Smooth muscle cell (in vitro differentiated cells): ENCODE measurements around the gene STAC3. TPM values are rescaled to one million over a fixed set of nuclear protein-coding genes. Genes with fewer than 3 reads are reported as not detected.

Experiments
- DNase-seq: peaks from one replicate; lab custom pipeline; 2025; ENCODE audit not compliant: unreplicated experiment; lab: John Stamatoyannopoulos, UW
- H2AFZ ChIP-seq: fragments of 200-600 bp; sonication (generic); 2 replicates; pipeline ENCODE4 v1.6.0; 2016; ENCODE audit warnings: antibody characterized with exemption, low read depth, mild to moderate bottlenecking
- H3F3A ChIP-seq: fragments of 200-600 bp; sonication (generic); 2 replicates; pipeline ENCODE4 v1.6.0; 2017; ENCODE audit warnings: antibody characterized with exemption, low read depth
- H3K27ac ChIP-seq: fragments of 200-600 bp; sonication (generic); 2 replicates; pipeline ENCODE4 v1.5.1; 2016; ENCODE audit warnings: low read depth, mild to moderate bottlenecking
- H3K27me3 ChIP-seq: fragments of 200-600 bp; sonication (generic); 2 replicates; pipeline ENCODE4 v1.6.1; 2016; ENCODE audit warnings: low read depth, mild to moderate bottlenecking
- H3K36me3 ChIP-seq: fragments of 200-600 bp; sonication (generic); 2 replicates; pipeline ENCODE4 v1.5.1; 2016; ENCODE audit warnings: low read depth
- H3K4me1 ChIP-seq: fragments of 200-600 bp; sonication (generic); 2 replicates; pipeline ENCODE4 v1.5.1; 2016; ENCODE audit warnings: low read depth
- H3K4me2 ChIP-seq: fragments of 200-600 bp; sonication (generic); 2 replicates; pipeline ENCODE4 v1.6.0; 2016; ENCODE audit warnings: mild to moderate bottlenecking
- H3K4me3 ChIP-seq: fragments of 200-600 bp; sonication (generic); 2 replicates; pipeline ENCODE4 v1.5.1; 2016; ENCODE audit warnings: mild to moderate bottlenecking
- H3K79me2 ChIP-seq: fragments of 200-600 bp; sonication (generic); 2 replicates; pipeline ENCODE4 v1.6.0; 2016; ENCODE audit warnings: low read depth, mild to moderate bottlenecking
- H3K9ac ChIP-seq: fragments of 200-600 bp; sonication (generic); 2 replicates; pipeline ENCODE4 v1.6.0; 2016; ENCODE audit warnings: low read depth
- H3K9me3 ChIP-seq: fragments of 200-600 bp; sonication (generic); replicated peaks from 2 replicates; pipeline ENCODE4 v1.5.1; 2016; ENCODE audit warnings: low read depth
- H4K20me1 ChIP-seq: fragments of 200-600 bp; sonication (generic); 2 replicates; pipeline ENCODE4 v1.6.0; 2016; ENCODE audit warnings: low read depth
- whole genome bisulfite sequencing: methylation state at CpG from one replicate; pipeline ENCODE4 v1.1.7; 2016; ENCODE audit warnings: low lambda C conversion rate; 5-methylcytosine and 5-hydroxymethylcytosine counted together
- polyA plus RNA-seq: library from polyadenylated mRNA; unstranded; fragments of >200 nt; fragmentation: Nextera tagmentation; extraction: Ambion mirVana; gene quantifications from 2 replicates; pipeline ENCODE4 v1.2.1, GENCODE V29; 2016
- total RNA-seq: library from RNA; depleted of rRNA; stranded (reverse); fragments of >200 nt; gene quantifications from 2 replicates; pipeline ENCODE4 v1.2.3, GENCODE V29; 2014
- TF ChIP-seq, protein P1 (sequence below): fragments of 200-600 bp; sonication (generic); IDR thresholded peaks from 2 replicates; pipeline ENCODE4 v1.5.1; 2017; ENCODE audit warnings: borderline replicate concordance, mild to moderate bottlenecking, antibody characterized with exemption; ENCODE audit not compliant: insufficient read depth, poor library complexity, severe bottlenecking

The STAC3 gene
- total and polyA plus RNA-seq, 2 experiments from 2014 or later, result 1.4 TPM; not detected in 1

DNA sequence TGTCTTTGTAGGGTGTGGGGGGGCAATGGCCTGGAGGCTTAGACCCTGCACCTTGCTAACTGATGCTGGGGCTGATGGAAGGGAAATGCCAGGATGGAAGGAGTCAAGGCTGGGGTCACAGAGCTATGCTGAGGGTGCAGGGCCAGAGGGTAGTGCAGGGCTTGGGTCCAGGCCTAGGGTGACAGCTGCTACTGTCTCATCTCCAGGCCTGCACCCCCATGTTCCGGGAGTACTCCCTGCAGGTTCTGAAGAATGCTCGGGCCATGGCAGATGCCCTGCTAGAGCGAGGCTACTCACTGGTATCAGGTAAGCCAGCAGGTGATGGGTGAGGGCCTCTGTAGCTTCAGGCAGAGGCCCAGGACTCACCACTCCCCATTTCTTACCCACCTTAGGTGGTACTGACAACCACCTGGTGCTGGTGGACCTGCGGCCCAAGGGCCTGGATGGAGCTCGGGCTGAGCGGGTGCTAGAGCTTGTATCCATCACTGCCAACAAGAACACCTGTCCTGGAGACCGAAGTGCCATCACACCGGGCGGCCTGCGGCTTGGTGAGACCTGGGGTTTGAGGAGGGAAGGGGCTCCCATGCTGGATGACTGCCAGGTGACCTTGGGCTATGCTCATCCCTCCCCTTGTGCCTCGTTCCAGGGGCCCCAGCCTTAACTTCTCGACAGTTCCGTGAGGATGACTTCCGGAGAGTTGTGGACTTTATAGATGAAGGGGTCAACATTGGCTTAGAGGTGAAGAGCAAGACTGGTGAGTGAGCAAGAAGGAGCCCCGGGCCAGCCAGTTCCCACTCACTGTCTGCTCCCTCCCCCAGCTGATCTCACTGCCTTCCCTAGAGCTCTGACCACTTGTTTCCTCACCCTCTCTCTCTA, 17.4 kb downstream of the STAC3 start:
- Histone ChIP-seq H3F3A (peaks cover 39% of the 10 kb centered on the region), H3K4me2 (no peak overlapping the region), H4K20me1 (peaks cover 55% of the 10 kb centered on the region), H3K36me3 (no peaks in the 10 kb centered on the region), H3K9me3 (no peaks in the 10 kb centered on the region), H3K9ac (no peak overlapping the region), H3K27me3 (no peaks in the 10 kb centered on the region), H3K4me3 (no peak overlapping the region), H3K4me1 (peaks cover 19% of the 10 kb centered on the region), H3K27ac (no peak overlapping the region), H3K79me2 (peaks cover 13% of the 10 kb centered on the region), H2AFZ (no peak overlapping the region)
- 92% methylated on average over 15 of the region's 15 CpGs for WGBS
- TF ChIP-seq, protein P1, sequence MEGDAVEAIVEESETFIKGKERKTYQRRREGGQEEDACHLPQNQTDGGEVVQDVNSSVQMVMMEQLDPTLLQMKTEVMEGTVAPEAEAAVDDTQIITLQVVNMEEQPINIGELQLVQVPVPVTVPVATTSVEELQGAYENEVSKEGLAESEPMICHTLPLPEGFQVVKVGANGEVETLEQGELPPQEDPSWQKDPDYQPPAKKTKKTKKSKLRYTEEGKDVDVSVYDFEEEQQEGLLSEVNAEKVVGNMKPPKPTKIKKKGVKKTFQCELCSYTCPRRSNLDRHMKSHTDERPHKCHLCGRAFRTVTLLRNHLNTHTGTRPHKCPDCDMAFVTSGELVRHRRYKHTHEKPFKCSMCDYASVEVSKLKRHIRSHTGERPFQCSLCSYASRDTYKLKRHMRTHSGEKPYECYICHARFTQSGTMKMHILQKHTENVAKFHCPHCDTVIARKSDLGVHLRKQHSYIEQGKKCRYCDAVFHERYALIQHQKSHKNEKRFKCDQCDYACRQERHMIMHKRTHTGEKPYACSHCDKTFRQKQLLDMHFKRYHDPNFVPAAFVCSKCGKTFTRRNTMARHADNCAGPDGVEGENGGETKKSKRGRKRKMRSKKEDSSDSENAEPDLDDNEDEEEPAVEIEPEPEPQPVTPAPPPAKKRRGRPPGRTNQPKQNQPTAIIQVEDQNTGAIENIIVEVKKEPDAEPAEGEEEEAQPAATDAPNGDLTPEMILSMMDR, result no peak
- no peak for DNase-seq

DNA sequence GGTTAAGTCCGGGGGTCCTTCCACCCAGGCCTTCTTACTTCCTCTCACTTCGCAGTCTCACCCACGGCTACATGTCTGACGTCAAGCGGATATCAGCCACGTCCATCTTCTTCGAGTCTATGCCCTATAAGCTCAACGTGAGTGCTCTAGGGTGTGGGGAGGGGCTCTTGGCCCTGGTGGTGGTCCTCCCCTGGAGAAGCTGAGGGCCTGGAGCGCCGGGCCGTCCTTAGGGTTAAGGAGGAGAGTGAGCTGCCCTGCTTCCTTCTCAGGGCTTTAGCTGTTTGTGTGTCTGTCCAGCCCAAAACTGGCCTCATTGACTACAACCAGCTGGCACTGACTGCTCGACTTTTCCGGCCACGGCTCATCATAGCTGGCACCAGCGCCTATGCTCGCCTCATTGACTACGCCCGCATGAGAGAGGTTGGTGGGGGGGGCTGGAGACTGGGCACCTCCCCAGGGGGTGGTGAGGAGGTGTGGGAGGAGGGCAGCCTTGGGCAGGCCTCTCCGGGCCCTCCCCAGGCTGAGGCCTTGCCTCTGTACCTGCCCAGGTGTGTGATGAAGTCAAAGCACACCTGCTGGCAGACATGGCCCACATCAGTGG, 18.7 kb downstream of the STAC3 start:
- no peak for DNase-seq
- Histone ChIP-seq H3K4me3 (no peak overlapping the region), H3K4me2 (no peak overlapping the region), H3K4me1 (peaks cover 24% of the 10 kb centered on the region), H3K9me3 (no peaks in the 10 kb centered on the region), H3K27ac (no peak overlapping the region), H3F3A (peaks cover 35% of the 10 kb centered on the region), H3K9ac (no peak overlapping the region), H3K79me2 (peaks cover 13% of the 10 kb centered on the region), H3K27me3 (no peaks in the 10 kb centered on the region), H4K20me1 (peaks cover 53% of the 10 kb centered on the region), H3K36me3 (no peaks in the 10 kb centered on the region), H2AFZ (no peak overlapping the region)
- WGBS, result 96% methylated on average over 19 of the region's 19 CpGs
- TF ChIP-seq, protein P1, result no peak

- Histone ChIP-seq H3K4me2 (peak overlapping the region; percentile 84), H3F3A (peaks cover 28% of the 10 kb centered on the region), H3K9me3 (no peaks in the 10 kb centered on the region), H3K27ac (no peak overlapping the region), H3K36me3 (no peaks in the 10 kb centered on the region), H3K27me3 (peaks cover 7% of the 10 kb centered on the region), H3K9ac (peak overlapping the region; percentile 93), H4K20me1 (peaks cover 52% of the 10 kb centered on the region), H3K4me3 (peak overlapping the region; percentile 57), H3K79me2 (peaks cover 13% of the 10 kb centered on the region), H2AFZ (no peak overlapping the region), H3K4me1 (peaks cover 33% of the 10 kb centered on the region)
- 95% methylated on average over 12 of the region's 13 CpGs for WGBS
- no peak for DNase-seq
- TF ChIP-seq, protein P1, result no peak
Measured at GRCh38 chr12:57231276-57232021, 19.5 kb downstream of the STAC3 start.
